Retinal pigment epithelial cell (primary cell): ENCODE results near the gene KPNA4.
"Not testable (repeated sequence)": the region's sequence is repeated elsewhere in the genome, so short reads cannot be mapped to it uniquely, and the experiment has no call there.

Experiments used
- DNase-seq: peaks from one replicate; pipeline ENCODE4 v3.0.0-alpha.2; 2010; ENCODE audit warnings: low read depth
- H3K4me3 ChIP-seq: 2 replicates; pipeline ENCODE4 v1.5.1; 2011; ENCODE audit warnings: mild to moderate bottlenecking, low read length, control low read depth, moderate library complexity
- TF ChIP-seq, protein P1 (sequence below): conservative IDR thresholded peaks from 2 replicates; pipeline ENCODE4 v1.5.1; 2011; ENCODE audit warnings: low read depth, low read length, control low read depth, inconsistent platforms

KPNA4 gene

DNA sequence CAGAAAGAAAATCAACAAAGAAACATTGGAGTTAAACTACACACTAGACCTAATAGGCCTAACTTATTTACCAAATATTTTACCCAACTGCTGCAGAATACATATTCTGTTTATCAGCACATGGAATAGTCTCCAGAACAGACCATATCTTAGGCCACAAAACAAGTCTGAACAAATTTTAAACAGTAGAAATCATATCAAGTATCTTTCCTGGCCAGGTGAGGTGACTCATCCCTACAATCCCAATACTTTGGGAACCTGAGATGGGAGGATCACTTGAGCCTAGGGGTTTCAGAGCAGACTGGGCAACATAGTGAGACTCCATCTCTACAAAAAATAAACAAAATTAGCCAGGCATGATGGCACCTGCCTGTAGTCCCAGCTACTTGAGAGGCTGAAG lies 18.1 kb upstream of the KPNA4 start:
- no peak for DNase-seq
- H3K4me3 ChIP-seq, result no peak overlapping the region
- TF ChIP-seq, protein P1, sequence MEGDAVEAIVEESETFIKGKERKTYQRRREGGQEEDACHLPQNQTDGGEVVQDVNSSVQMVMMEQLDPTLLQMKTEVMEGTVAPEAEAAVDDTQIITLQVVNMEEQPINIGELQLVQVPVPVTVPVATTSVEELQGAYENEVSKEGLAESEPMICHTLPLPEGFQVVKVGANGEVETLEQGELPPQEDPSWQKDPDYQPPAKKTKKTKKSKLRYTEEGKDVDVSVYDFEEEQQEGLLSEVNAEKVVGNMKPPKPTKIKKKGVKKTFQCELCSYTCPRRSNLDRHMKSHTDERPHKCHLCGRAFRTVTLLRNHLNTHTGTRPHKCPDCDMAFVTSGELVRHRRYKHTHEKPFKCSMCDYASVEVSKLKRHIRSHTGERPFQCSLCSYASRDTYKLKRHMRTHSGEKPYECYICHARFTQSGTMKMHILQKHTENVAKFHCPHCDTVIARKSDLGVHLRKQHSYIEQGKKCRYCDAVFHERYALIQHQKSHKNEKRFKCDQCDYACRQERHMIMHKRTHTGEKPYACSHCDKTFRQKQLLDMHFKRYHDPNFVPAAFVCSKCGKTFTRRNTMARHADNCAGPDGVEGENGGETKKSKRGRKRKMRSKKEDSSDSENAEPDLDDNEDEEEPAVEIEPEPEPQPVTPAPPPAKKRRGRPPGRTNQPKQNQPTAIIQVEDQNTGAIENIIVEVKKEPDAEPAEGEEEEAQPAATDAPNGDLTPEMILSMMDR, result no peak

DNA sequence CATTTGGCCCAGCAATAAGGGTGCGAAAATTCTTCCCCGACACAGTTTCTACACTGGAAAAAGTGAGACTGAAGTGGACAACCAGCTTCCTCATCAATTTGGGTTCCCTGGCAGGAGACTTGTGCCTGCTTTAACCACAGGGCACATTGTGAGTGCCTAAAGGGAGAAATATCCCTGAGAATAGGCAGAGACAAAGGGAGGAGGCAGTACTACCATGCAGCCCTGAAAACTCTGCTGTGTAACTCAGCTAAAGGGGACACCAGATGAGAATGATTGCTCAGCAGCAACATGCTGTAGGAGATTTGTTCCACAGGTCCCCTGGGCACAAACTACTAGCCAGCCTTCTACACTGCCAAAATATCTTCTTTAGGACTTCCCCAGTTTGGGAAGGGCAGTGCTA lies 15.6 kb upstream of the KPNA4 start:
- DNase-seq, result no peak
- no peak overlapping the region for H3K4me3 ChIP-seq
- TF ChIP-seq, protein P1, result no peak

DNA sequence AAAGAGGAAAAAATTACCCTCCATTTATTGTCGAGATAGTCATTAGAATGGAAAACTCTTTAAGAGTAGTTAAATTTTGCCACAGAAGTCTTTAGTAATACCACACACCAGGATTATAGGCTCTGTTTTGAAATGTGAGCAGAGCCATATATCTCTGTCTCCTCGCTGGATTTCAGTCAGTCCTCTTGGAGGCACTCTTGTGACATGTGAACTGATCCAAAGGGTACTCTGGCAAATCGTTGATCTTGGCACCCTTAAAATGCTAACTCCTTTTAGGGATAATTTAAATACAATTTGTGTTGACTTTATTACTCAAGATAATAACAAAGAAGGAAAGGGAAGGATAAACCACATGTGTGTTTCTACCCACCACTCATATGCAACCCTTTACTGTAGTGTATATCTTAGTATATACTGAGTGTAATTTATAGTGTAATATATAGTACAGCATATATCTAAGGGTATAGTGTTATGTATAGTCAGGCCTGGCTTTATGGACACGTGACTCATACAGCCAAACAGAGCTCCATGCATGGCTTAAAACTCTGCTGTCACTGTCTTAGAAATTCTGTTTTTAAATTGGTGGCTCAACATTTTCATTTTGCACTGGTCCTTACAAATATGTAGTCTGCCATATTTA lies 12.3 kb upstream of the KPNA4 start:
- TF ChIP-seq, protein P1, result peak; percentile 25
- H3K4me3 ChIP-seq, result no peak overlapping the region
- DNase-seq, result no peak

DNA sequence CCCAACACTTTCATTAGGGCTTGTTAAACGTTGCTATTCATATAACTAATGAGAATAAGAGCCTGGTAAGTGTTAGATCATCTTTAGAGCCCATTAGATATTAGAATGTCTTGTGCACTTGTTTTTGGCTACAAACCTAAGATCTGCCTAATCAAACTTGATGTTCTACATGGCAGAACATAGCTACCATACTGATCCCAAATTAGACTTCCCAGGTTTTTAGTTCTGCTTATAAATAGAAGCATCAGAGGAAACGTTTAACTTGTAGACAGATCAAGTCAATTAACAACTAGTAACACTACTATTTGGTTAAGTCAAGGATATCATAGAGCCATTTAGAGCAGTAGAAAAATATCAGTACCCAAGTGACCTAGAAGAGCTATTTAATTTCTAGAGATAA lies 11.7 kb upstream of the KPNA4 start:
- H3K4me3 ChIP-seq, result no peak overlapping the region
- no peak for DNase-seq
- TF ChIP-seq, protein P1, result no peak

DNA sequence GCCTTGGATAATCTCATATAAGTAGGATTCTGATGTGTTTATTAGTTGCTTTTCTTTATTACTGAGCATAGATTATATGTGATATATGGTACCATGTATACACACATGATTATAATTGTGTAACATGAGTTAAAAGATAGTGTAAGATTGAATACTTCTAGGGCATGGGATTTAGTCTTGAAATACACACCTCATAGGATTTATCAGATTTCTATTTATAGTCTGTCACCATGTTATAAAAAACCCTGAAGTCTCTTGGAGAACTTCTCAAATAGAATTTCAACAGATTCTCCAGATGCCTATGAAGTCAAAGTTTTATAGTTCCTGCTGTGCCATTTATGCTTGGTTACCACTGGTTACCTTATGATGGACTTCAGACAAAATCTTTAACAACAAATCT lies 11.2 kb upstream of the KPNA4 start:
- TF ChIP-seq, protein P1, result no peak
- no peak overlapping the region for H3K4me3 ChIP-seq
- no peak for DNase-seq

DNA sequence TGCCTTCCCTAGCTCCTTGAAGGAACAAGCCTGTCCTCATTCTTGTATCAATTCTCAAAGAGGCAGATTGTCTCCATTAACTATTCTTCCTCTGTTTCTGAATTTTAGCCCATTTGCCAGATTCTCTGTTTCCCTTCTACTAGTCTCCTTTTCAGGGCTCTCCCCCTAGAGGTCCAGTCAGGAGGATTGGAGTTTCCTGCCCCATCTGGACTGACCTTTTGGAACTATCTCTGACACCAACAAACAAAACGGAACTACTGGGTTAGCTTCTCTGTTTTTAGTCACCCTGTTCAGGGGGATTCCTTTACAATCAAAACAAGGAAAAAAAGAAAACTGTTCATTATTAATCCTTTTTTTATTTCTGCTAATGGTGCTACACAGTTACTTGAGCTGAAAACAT lies 10.2 kb upstream of the KPNA4 start:
- DNase-seq, result no peak

DNA sequence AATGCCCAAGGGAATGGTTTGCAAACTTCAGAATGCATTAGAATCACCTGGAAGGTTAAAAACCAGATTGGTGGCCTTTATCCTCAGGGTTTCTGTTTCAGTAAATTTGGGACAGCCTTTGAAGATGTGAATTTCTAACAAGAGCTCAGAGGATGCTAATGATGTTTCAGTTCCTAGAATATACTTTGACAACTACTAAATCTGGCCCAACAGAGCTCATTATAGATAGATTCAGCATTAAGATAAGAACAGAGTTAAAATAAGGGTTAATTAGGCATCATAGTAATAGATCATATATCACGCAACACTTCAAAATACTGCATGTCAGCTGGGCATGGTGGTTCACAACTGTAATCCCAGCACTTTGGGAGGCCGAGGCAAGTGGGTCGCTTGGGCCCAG lies 9.3 kb upstream of the KPNA4 start:
- no peak for DNase-seq
- TF ChIP-seq, protein P1, result no peak
- H3K4me3 ChIP-seq, result no peak overlapping the region

More for the DNA sequence above, 10.2 kb upstream of the KPNA4 start:
- TF ChIP-seq, protein P1, result no peak
- H3K4me3 ChIP-seq, result no peak overlapping the region

DNA sequence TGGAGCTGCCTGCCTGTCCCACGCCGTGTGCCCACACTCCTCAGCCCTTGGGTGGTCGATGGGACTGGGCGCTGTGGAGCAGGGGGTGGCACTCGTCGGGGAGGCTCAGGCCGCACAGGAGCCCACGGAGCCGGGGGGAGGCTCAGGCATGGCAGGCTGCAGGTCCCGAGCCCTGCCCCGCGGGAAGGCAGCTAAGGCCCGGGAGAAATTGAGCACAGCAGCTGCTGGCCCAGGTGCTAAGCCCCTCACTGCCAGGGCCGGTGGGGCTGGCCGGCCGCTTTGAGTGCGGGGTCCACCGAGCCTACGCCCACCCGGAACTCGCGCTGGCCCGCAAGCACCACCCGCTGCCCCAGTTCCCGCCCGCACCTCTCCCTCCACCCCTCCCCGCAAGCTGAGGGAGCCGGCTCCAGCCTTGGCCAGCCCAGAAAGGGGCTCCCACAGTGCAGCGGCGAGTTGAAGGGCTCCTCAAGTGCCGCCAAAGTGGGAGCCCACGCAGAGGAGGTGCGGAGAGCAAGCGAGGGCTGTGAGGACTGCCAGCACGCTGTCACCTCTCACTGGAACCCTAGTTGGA lies 8.7 kb upstream of the KPNA4 start:
- H3K4me3 ChIP-seq, DNase-seq: not testable (repeated sequence)
